IMR-90 (cell line): ENCODE measurements around the gene INPP5F. TPM values are rescaled to one million over a fixed set of nuclear protein-coding genes. Genes with fewer than 3 reads are reported as not detected.
A peak's percentile ranks its signal among the peaks of the same experiment; 100 is the strongest.

Experiments
- ATAC-seq: fragments of 200-7000 bp; cut with Tn5 transposase; 2 replicates; pipeline ENCODE4 v1.9.1; 2020; ENCODE audit warnings: low read depth, mild to moderate bottlenecking, moderate library complexity
- BruUV-seq: library from RNA; stranded (reverse); fragments of 400-500 nt; replicated peaks from 2 replicates; lab custom pipeline; 2021; lab: Mats Ljungman, UMichigan
- CTCF ChIA-PET: fragments of 300-600 bp; formaldehyde crosslinking; extraction: SDS; loops from one replicate; lab custom pipeline; 2021; ENCODE audit warnings: antibody characterized with exemption; lab: Yijun Ruan, JAX
- POLR2A ChIA-PET: fragments of 300-600 bp; sonication (Branson Sonifier 250); formaldehyde crosslinking; loops from one replicate; lab custom pipeline; 2022; ENCODE audit warnings: antibody characterized with exemption; ENCODE audit not compliant: unreplicated experiment; lab: Charles Lee
- DNase-seq: peaks from one replicate; pipeline ENCODE4 v3.0.0; 2013
- H2AFZ ChIP-seq: replicated peaks from 2 replicates; pipeline ENCODE3; 2013; ENCODE audit warnings: low read length, mild to moderate bottlenecking; ENCODE audit not compliant: poor library complexity
- H2AK5ac ChIP-seq: 2 replicates; pipeline ENCODE4 v1.6.1; 2013; ENCODE audit warnings: low read depth, low read length, inconsistent platforms
- H2AK9ac ChIP-seq: replicated peaks from 2 replicates; pipeline ENCODE3; 2013; ENCODE audit warnings: mild to moderate bottlenecking, low read depth, low read length, moderate library complexity; ENCODE audit not compliant: poor library complexity
- H2BK120ac ChIP-seq: 2 replicates; pipeline ENCODE4 v1.6.1; 2013; ENCODE audit warnings: low read depth, low read length, inconsistent platforms
- H2BK15ac ChIP-seq: 3 replicates; pipeline ENCODE4 v1.6.1; 2013; ENCODE audit warnings: low read depth, low read length, inconsistent platforms
- H2BK20ac ChIP-seq: 2 replicates; pipeline ENCODE4 v1.6.1; 2013; ENCODE audit warnings: low read depth, mild to moderate bottlenecking, inconsistent platforms, low read length, moderate library complexity
- H2BK5ac ChIP-seq: 2 replicates; pipeline ENCODE4 v1.6.1; 2013; ENCODE audit warnings: mild to moderate bottlenecking, low read depth, low read length, inconsistent platforms; ENCODE audit not compliant: poor library complexity, severe bottlenecking
- H3K14ac ChIP-seq: replicated peaks from 2 replicates; pipeline ENCODE4 v1.6.1; 2013; ENCODE audit warnings: low read depth, low read length, inconsistent platforms
- H3K18ac ChIP-seq: 2 replicates; pipeline ENCODE4 v1.6.1; 2013; ENCODE audit warnings: low read depth, low read length, control low read depth
- H3K23ac ChIP-seq: 2 replicates; pipeline ENCODE4 v1.6.1; 2013; ENCODE audit warnings: low read depth, low read length, inconsistent platforms
- H3K27ac ChIP-seq: 2 replicates; pipeline ENCODE4 v1.5.1; 2013; ENCODE audit warnings: mild to moderate bottlenecking, control low read depth, low read length; ENCODE audit not compliant: insufficient read depth
- H3K27me3 ChIP-seq: 2 replicates; pipeline ENCODE4 v1.6.1; 2013; ENCODE audit warnings: low read length; ENCODE audit not compliant: control insufficient read depth, insufficient read depth
- H3K36me3 ChIP-seq: 2 replicates; pipeline ENCODE4 v1.6.1; 2013; ENCODE audit warnings: low read length, mixed read lengths; ENCODE audit not compliant: control insufficient read depth, insufficient read depth
- H3K4ac ChIP-seq: 2 replicates; pipeline ENCODE4 v1.6.1; 2013; ENCODE audit warnings: low read depth, low read length, inconsistent platforms
- H3K4me1 ChIP-seq: 2 replicates; pipeline ENCODE4 v1.6.1; 2013; ENCODE audit warnings: low read length, mixed read lengths; ENCODE audit not compliant: control insufficient read depth, insufficient read depth
- H3K4me2 ChIP-seq: 2 replicates; pipeline ENCODE4 v1.6.1; 2013; ENCODE audit warnings: low read depth, mild to moderate bottlenecking, control low read depth, low read length, moderate library complexity
- H3K4me3 ChIP-seq: 2 replicates; pipeline ENCODE4 v1.5.1; 2013; ENCODE audit warnings: low read depth, mild to moderate bottlenecking, control low read depth, low read length, moderate library complexity; ENCODE audit not compliant: insufficient read depth
- H3K56ac ChIP-seq: 2 replicates; pipeline ENCODE4 v1.6.1; 2013; ENCODE audit warnings: low read length, inconsistent platforms; ENCODE audit not compliant: insufficient read depth; ENCODE audit errors: extremely low read depth
- H3K79me1 ChIP-seq, 2 experiments: 2 replicates each; pipeline ENCODE4 v1.6.1; 2013; ENCODE audit warnings: low read length in 2 of 2, inconsistent platforms in 1 of 2, low read depth in 1 of 2
- H3K9ac ChIP-seq: 2 replicates; pipeline ENCODE4 v1.6.1; 2013; ENCODE audit warnings: low read depth, low read length, control low read depth
- H3K9me1 ChIP-seq: 2 replicates; pipeline ENCODE4 v1.6.1; 2013; ENCODE audit warnings: low read length, inconsistent platforms; ENCODE audit not compliant: insufficient read depth
- H3K9me3 ChIP-seq: 2 replicates; pipeline ENCODE4 v1.6.1; 2013; ENCODE audit warnings: low read length; ENCODE audit not compliant: control insufficient read depth, insufficient read depth
- H4K20me1 ChIP-seq: 2 replicates; pipeline ENCODE4 v1.6.1; 2013; ENCODE audit warnings: low read length, inconsistent platforms; ENCODE audit not compliant: insufficient read depth
- H4K5ac ChIP-seq: 2 replicates; pipeline ENCODE4 v1.6.1; 2013; ENCODE audit warnings: mild to moderate bottlenecking, low read depth, low read length, control low read depth
- H4K8ac ChIP-seq, 2 experiments: 2 replicates each; pipeline ENCODE4 v1.6.1; 2013; ENCODE audit warnings: low read depth in 2 of 2, low read length in 2 of 2, control low read depth in 1 of 2, inconsistent platforms in 1 of 2
- H4K91ac ChIP-seq: 2 replicates; pipeline ENCODE4 v1.6.1; 2013; ENCODE audit warnings: low read depth, low read length, inconsistent platforms; ENCODE audit not compliant: insufficient read depth
- CTCF ChIP-seq: conservative IDR thresholded peaks from 2 replicates; pipeline ENCODE4 v1.5.1; 2012; ENCODE audit warnings: mild to moderate bottlenecking, low read depth, low read length, improper control_type of control experiment
- MXI1 ChIP-seq: IDR thresholded peaks from 2 replicates; pipeline ENCODE4 v1.6.1; 2012; ENCODE audit warnings: low read depth, mild to moderate bottlenecking, low read length, moderate library complexity, borderline replicate concordance
- RFX5 ChIP-seq: IDR thresholded peaks from 2 replicates; pipeline ENCODE4 v1.8.0; 2012; ENCODE audit warnings: low read depth, mild to moderate bottlenecking, low read length, moderate library complexity
- whole genome bisulfite sequencing, 2 experiments: methylation state at CpG; one replicate each; pipeline versions ENCODE4 v1.1.5 to v1.1.7; 2013; ENCODE audit warnings: missing lambda C conversion rate in 2 of 2; ENCODE audit not compliant: insufficient read length in 1 of 2; ENCODE audit errors: extremely low coverage in 2 of 2; 5-methylcytosine and 5-hydroxymethylcytosine counted together
- dilution Hi-C: fragments of 300-500 bp; cut with HindIII; formaldehyde crosslinking; loops from one replicate; pipeline ENCODE4 v1.14.3; 2018; ENCODE audit warnings: low sequenced_read_pairs; ENCODE audit not compliant: unreplicated experiment
- in situ Hi-C: fragments of 300-500 bp; cut with MboI; formaldehyde crosslinking; loops from 3 replicates; pipeline ENCODE4 v1.14.3; 2019; ENCODE audit warnings: low sequenced_read_pairs, inconsistent platforms, mixed read lengths
- intact Hi-C: fragments of 100-400 bp; cut with micrococcal nuclease; formaldehyde crosslinking; loops from 2 replicates; pipeline ENCODE4 v1.10.0; 2022
- polyA plus RNA-seq, 3 experiments: library from polyadenylated mRNA; depleted of rRNA; stranded (reverse); fragments of >200 nt; gene quantifications; 2 replicates each; pipeline ENCODE4 v1.2.3, GENCODE V29; 2012; ENCODE audit warnings: low replicate concordance in 1 of 3
- total RNA-seq: library from RNA; depleted of rRNA; stranded (reverse); fragments of >200 nt; gene quantifications from 2 replicates; pipeline ENCODE4 v1.2.3, GENCODE V29; 2012

The INPP5F gene
- total and polyA plus RNA-seq, 2 of the 4 experiments (the other 2 are of a cell fraction) = 19.0 to 29.6 TPM

- H2AK5ac ChIP-seq = no peak overlapping the region
- intact Hi-C loops (no loop called here), dilution Hi-C loops (no loop called here)
These were observed 92.4 kb downstream of the INPP5F start for GRCh38 chr10:119817991-119818888.

More at GRCh38 chr10:119817991-119818888, 92.4 kb downstream of the INPP5F start:
- Histone ChIP-seq H2AK9ac (peak overlapping the region; percentile 44), H2BK15ac (no peak overlapping the region), H3K27ac (peak overlapping the region; percentile 17; the same call in 1 of the 2 replicates), H4K5ac (peak overlapping the region; percentile 61; the same call in 1 of the 2 replicates), H2AFZ (peak overlapping the region; percentile 38), H3K27me3 (no peaks in the 10 kb centered on the region), H4K20me1 (no peaks in the 10 kb centered on the region), H3K9ac (0 out of 2 replicates have a peak overlapping the region, but pooled peaks have one; percentile 44), H3K23ac (no peak overlapping the region), H3K4me3 (peak overlapping the region; percentile 34), H3K4ac (peak overlapping the region; percentile 50), H3K9me3 (no peaks in the 10 kb centered on the region), H3K56ac (no peak overlapping the region), H3K4me2 (peak overlapping the region; percentile 73), H3K9me1 (no peaks in the 10 kb centered on the region), H4K8ac (peak overlapping the region; percentile 65 to 77), H3K4me1 (no peaks in the 10 kb centered on the region), H4K91ac (peak overlapping the region; percentile 41; the same call in 1 of the 2 replicates), H3K18ac (no peak overlapping the region), H2BK5ac (no peak overlapping the region), H3K79me1 (peaks cover 0 to 4% of the 10 kb centered on the region in 2 experiments; a peak in 2 of 4 replicates), H2BK120ac (no peak overlapping the region), H2BK20ac (no peak overlapping the region), H3K14ac (0 out of 2 replicates have a peak overlapping the region, but pooled peaks have one; percentile 35), H3K36me3 (peaks cover under 1% of the 10 kb centered on the region)
- ChIA-PET CTCF (interaction anchor here (0.6 kb wide), 1 partner anchor 42 kb away, joined by 4 read pairs; no protein-coding TSS in a partner anchor), POLR2A (no interaction called here)
- ATAC-seq (peak; percentile 61), DNase-seq (peak; percentile 53)
- no TSS peak for BruUV-seq
- 41% methylated on average over 52 of the region's 84 CpGs; no CpG with 5 or more reads in 1 of the 2 experiments for WGBS, 2 experiments
- TF ChIP-seq RFX5 (no peak), MXI1 (0 out of 2 replicates have a peak, but pooled peaks have one; percentile 5), CTCF (peak; percentile 8; the same call in 1 of the 2 replicates)
- in situ Hi-C loops = no loop called here
